HG02763 (cell line): Measurements from ENCODE around the gene ZDHHC14.
"Not testable (repeated sequence)": the region's sequence is repeated elsewhere in the genome, so short reads cannot be mapped to it uniquely, and the experiment has no call there.

Experiments
- ATAC-seq: cut with Tn5 transposase; IDR thresholded peaks from one replicate; pipeline ENCODE4 v1.9.1; 2021; ENCODE audit warnings: mild to moderate bottlenecking, moderate library complexity; ENCODE audit not compliant: unreplicated experiment

The ZDHHC14 gene

GRCh38 chr6:157548635-157549467, 167.9 kb downstream of the ZDHHC14 start:
- ATAC-seq = no peak

GRCh38 chr6:157549468-157549745, 168.4 kb downstream of the ZDHHC14 start:
- no peak for ATAC-seq

- ATAC-seq = no peak
These were observed 169.4 kb downstream of the ZDHHC14 start for GRCh38 chr6:157550114-157550989.

GRCh38 chr6:157551041-157551832, 170.2 kb downstream of the ZDHHC14 start:
- no peak for ATAC-seq

- ATAC-seq = no peak
These were observed 171.2 kb downstream of the ZDHHC14 start for GRCh38 chr6:157552081-157552747.

- ATAC-seq = no peak
These were observed 172.0 kb downstream of the ZDHHC14 start for GRCh38 chr6:157552820-157553485.

GRCh38 chr6:157554747-157555146, 173.8 kb downstream of the ZDHHC14 start:
- ATAC-seq = no peak

GRCh38 chr6:157555455-157556143, 174.6 kb downstream of the ZDHHC14 start:
- no peak for ATAC-seq

GRCh38 chr6:157556144-157556645, 175.2 kb downstream of the ZDHHC14 start:
- ATAC-seq = no peak

GRCh38 chr6:157556671-157557430, 175.9 kb downstream of the ZDHHC14 start:
- no peak for ATAC-seq

- peak; percentile 52 for ATAC-seq
These were observed 176.6 kb downstream of the ZDHHC14 start for GRCh38 chr6:157557559-157557958.

GRCh38 chr6:157558049-157558448, 177.1 kb downstream of the ZDHHC14 start:
- ATAC-seq = no peak

- no peak for ATAC-seq
These were observed 177.7 kb downstream of the ZDHHC14 start for GRCh38 chr6:157558487-157559200.

GRCh38 chr6:157559201-157559756, 178.3 kb downstream of the ZDHHC14 start:
- no peak for ATAC-seq

- ATAC-seq = not testable (repeated sequence)
These were observed 179.1 kb downstream of the ZDHHC14 start for GRCh38 chr6:157560063-157560462.

- ATAC-seq = no peak
These were observed 179.9 kb downstream of the ZDHHC14 start for GRCh38 chr6:157560691-157561413.

GRCh38 chr6:157561414-157561790, 180.4 kb downstream of the ZDHHC14 start:
- ATAC-seq = peak; percentile 25
